Measurements from ENCODE around the gene PATE4.

Gene PATE4

GRCh38 chr11:125887373-125888324 is 54.5 kb downstream of the PATE4 start, which contains the start of gene HYLS1:
Gene HYLS1 (plus strand): TSS chr11:125887668. CDS start chr11:125899369, 11,701 bp downstream.
- peak; percentile 97 for DNase-seq

Measured in eye (tissue), 1 donor.